CD4-positive, alpha-beta memory T cell (primary cell): ENCODE measurements around the gene ZGPAT. TPM values are rescaled to one million over a fixed set of nuclear protein-coding genes. Genes with fewer than 3 reads are reported as not detected.
A peak's percentile ranks its signal among the peaks of the same experiment; 100 is the strongest.
"Not testable (repeated sequence)": the region's sequence is repeated elsewhere in the genome, so short reads cannot be mapped to it uniquely, and the experiment has no call there.

Experiments used
- CTCF ChIA-PET: fragments of 350-600 bp; sonication (Branson Sonifier 250); formaldehyde crosslinking; loops from one replicate; lab custom pipeline; 2021; ENCODE audit warnings: inconsistent platforms; ENCODE audit not compliant: partially characterized antibody; lab: Charles Lee
- POLR2A ChIA-PET: fragments of 350-600 bp; sonication (Branson Sonifier 250); formaldehyde crosslinking; loops from one replicate; lab custom pipeline; 2021; ENCODE audit not compliant: partially characterized antibody; lab: Charles Lee
- DNase-seq, 5 donors: peaks; one replicate each; pipeline versions ENCODE4 v3.0.0 to v3.0.0-alpha.2; 2020 to 2022; ENCODE audit warnings: mixed read lengths in 1 of 5
- H3K27ac ChIP-seq: one replicate; pipeline ENCODE4 v1.7.0; 2013; ENCODE audit warnings: low read depth, low read length
- H3K27me3 ChIP-seq: 2 replicates; pipeline ENCODE4 v1.7.0; 2013; ENCODE audit warnings: mild to moderate bottlenecking, low read length, moderate library complexity; ENCODE audit not compliant: insufficient read depth
- H3K36me3 ChIP-seq: 2 replicates; pipeline ENCODE4 v1.7.0; 2013; ENCODE audit warnings: mild to moderate bottlenecking, low read length, moderate library complexity; ENCODE audit not compliant: insufficient read depth
- H3K4me1 ChIP-seq: 2 replicates; pipeline ENCODE4 v1.7.0; 2013; ENCODE audit warnings: mild to moderate bottlenecking, low read length, moderate library complexity; ENCODE audit not compliant: insufficient read depth
- H3K4me3 ChIP-seq, 2 donors: one replicate each; pipeline ENCODE4 v1.7.0; 2013; ENCODE audit warnings: low read length in 2 of 2, mild to moderate bottlenecking in 1 of 2
- H3K9me3 ChIP-seq, 2 donors: one replicate each; pipeline ENCODE4 v1.7.0; 2013; ENCODE audit warnings: low read length in 2 of 2, control low read depth in 1 of 2; ENCODE audit not compliant: control insufficient read depth in 1 of 2
- H3K27ac Mint-ChIP-seq, 7 donors: one replicate each; pipeline ENCODE4 v1.8.0; 2020 to 2021; ENCODE audit warnings: mixed read lengths in 7 of 7, mild to moderate bottlenecking in 6 of 7, inconsistent platforms in 3 of 7, moderate library complexity in 3 of 7
- H3K27me3 Mint-ChIP-seq, 2 donors: one replicate each; pipeline ENCODE4 v1.8.0; 2020 to 2021; ENCODE audit warnings: mixed read lengths in 2 of 2
- H3K36me3 Mint-ChIP-seq, 2 donors: one replicate each; pipeline ENCODE4 v1.8.0; 2020 to 2021; ENCODE audit warnings: mixed read lengths in 2 of 2, inconsistent platforms in 1 of 2, mild to moderate bottlenecking in 1 of 2
- H3K4me1 Mint-ChIP-seq, 4 donors: one replicate each; pipeline ENCODE4 v1.8.0; 2020 to 2021; ENCODE audit warnings: mixed read lengths in 4 of 4, mild to moderate bottlenecking in 1 of 4
- H3K4me3 Mint-ChIP-seq, 8 donors: one replicate each; pipeline ENCODE4 v1.8.0; 2020 to 2021; ENCODE audit warnings: mixed read lengths in 8 of 8, mild to moderate bottlenecking in 7 of 8, moderate library complexity in 6 of 8, inconsistent platforms in 3 of 8
- H3K9me3 Mint-ChIP-seq, 8 donors: one replicate each; pipeline ENCODE4 v1.8.0; 2020 to 2021; ENCODE audit warnings: mixed read lengths in 8 of 8, mild to moderate bottlenecking in 5 of 8, inconsistent platforms in 3 of 8, moderate library complexity in 1 of 8
- intact Hi-C: fragments of 100-400 bp; cut with micrococcal nuclease; formaldehyde crosslinking; loops from one replicate; pipeline ENCODE4 v1.15.1; 2023
- polyA plus RNA-seq, 2 donors: library from polyadenylated mRNA; unstranded; fragments of 300-500 nt; fragmentation: Illumina TruSeq; gene quantifications; one replicate each; pipeline ENCODE4 v1.2.3, GENCODE V29; 2021
- total RNA-seq, 2 experiments: library from RNA; stranded (reverse); gene quantifications; one replicate each; pipeline ENCODE4 v1.2.3, GENCODE V29; 2021

The ZGPAT gene
- total and polyA plus RNA-seq, 4 experiments from 2014 or later: 34.6 to 69.5 (median 53.5) TPM

- no peaks in the 10 kb centered on the region for H3K27me3 Mint-ChIP-seq
- H3K4me3 Mint-ChIP-seq: no peak overlapping the region
- H3K4me3 ChIP-seq: no peak overlapping the region
- H3K9me3 Mint-ChIP-seq: no peaks in the 10 kb centered on the region
- peaks cover 0 to 2% (median under 1%) of the 10 kb centered on the region in 4 donors for H3K4me1 Mint-ChIP-seq
- H3K4me1 ChIP-seq: no peaks in the 10 kb centered on the region
- intact Hi-C loops: no loop called here
- no peaks in the 10 kb centered on the region for H3K27me3 ChIP-seq
- no peak for DNase-seq
- H3K36me3 Mint-ChIP-seq: peaks cover 10 to 25% of the 10 kb centered on the region in 2 donors
- peak overlapping the region in 1 of 7 donors; percentile 11 for H3K27ac Mint-ChIP-seq
- ChIA-PET CTCF (no interaction called here), POLR2A (no interaction called here)
- no peak overlapping the region for H3K27ac ChIP-seq
- H3K9me3 ChIP-seq: no peaks in the 10 kb centered on the region
- H3K36me3 ChIP-seq: peaks cover 11% of the 10 kb centered on the region
Observed at GRCh38 chr20:63667858-63668257, 40.0 kb upstream of the ZGPAT start.

- no peak overlapping the region for H3K27ac ChIP-seq
- Mint-ChIP-seq H3K4me3 (no peak overlapping the region), H3K9me3 (no peaks in the 10 kb centered on the region), H3K27me3 (no peaks in the 10 kb centered on the region), H3K27ac (peak overlapping the region in 1 of 7 donors; percentile 11), H3K4me1 (peaks cover 0 to 2% (median under 1%) of the 10 kb centered on the region in 4 donors), H3K36me3 (peaks cover 10 to 25% of the 10 kb centered on the region in 2 donors)
- no peaks in the 10 kb centered on the region for H3K9me3 ChIP-seq
- ChIA-PET CTCF (interaction anchor here (1.5 kb wide), 1 partner anchor 10 kb away, joined by 4 read pairs; the partner anchor contains the start of gene RTEL1), POLR2A (interaction anchor here (1.2 kb wide), 1 partner anchor 28 kb away, joined by 4 read pairs; the partner anchor contains the start of gene TNFRSF6B)
- DNase-seq: no peak
- no peak overlapping the region for H3K4me3 ChIP-seq
- intact Hi-C loops: no loop called here
- peaks cover 7% of the 10 kb centered on the region for H3K36me3 ChIP-seq
- H3K27me3 ChIP-seq: no peaks in the 10 kb centered on the region
- no peaks in the 10 kb centered on the region for H3K4me1 ChIP-seq
Observed at GRCh38 chr20:63668351-63668750, 39.5 kb upstream of the ZGPAT start.

GRCh38 chr20:63671695-63672094 lies 36.1 kb upstream of the ZGPAT start:
- H3K4me3 Mint-ChIP-seq, H3K27ac Mint-ChIP-seq, H3K9me3 Mint-ChIP-seq, H3K4me1 Mint-ChIP-seq, DNase-seq, H3K4me3 ChIP-seq, CTCF ChIA-PET, H3K27ac ChIP-seq, H3K4me1 ChIP-seq, H3K9me3 ChIP-seq, intact Hi-C loops, POLR2A ChIA-PET, H3K27me3 Mint-ChIP-seq, H3K27me3 ChIP-seq: not testable (repeated sequence)
- H3K36me3 ChIP-seq: peaks cover 13% of the 10 kb centered on the region
- peaks cover 13 to 25% of the 10 kb centered on the region in 2 donors for H3K36me3 Mint-ChIP-seq

GRCh38 chr20:63672666-63673065 lies 35.2 kb upstream of the ZGPAT start:
- no peak for DNase-seq
- H3K4me3 ChIP-seq: no peak overlapping the region
- H3K9me3 ChIP-seq: no peaks in the 10 kb centered on the region
- no peak overlapping the region for H3K27ac Mint-ChIP-seq
- peaks cover 13 to 21% of the 10 kb centered on the region in 2 donors for H3K36me3 Mint-ChIP-seq
- intact Hi-C loops: no loop called here
- no peak overlapping the region for H3K27ac ChIP-seq
- peaks cover 6% of the 10 kb centered on the region for H3K36me3 ChIP-seq
- H3K4me1 ChIP-seq: no peaks in the 10 kb centered on the region
- ChIA-PET POLR2A (no interaction called here), CTCF (no interaction called here)
- no peaks in the 10 kb centered on the region for H3K9me3 Mint-ChIP-seq
- H3K4me3 Mint-ChIP-seq: no peak overlapping the region
- H3K27me3 Mint-ChIP-seq: no peaks in the 10 kb centered on the region
- H3K27me3 ChIP-seq: no peaks in the 10 kb centered on the region
- peaks cover 0 to 2% (median under 1%) of the 10 kb centered on the region in 4 donors for H3K4me1 Mint-ChIP-seq

DNA sequence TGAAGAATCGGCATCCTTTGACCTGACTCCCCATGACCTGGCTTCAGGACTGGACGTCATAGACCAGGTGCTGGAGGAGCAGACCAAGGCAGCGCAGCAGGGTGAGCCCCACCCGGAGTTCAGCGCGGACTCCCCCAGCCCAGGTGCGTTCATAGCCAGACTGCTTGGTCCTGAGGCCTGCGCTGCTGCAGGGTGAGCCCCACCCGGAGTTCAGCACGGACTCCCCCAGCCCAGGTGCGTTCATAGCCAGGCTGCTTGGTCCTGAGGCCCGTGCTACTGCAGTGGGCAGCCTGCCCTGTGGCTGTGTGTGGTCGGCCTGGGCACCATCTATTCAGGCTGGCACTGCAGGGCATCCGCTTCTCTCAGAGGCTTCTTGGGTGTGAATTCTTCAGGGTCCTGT lies 33.9 kb upstream of the ZGPAT start:
- Histone ChIP-seq H3K27ac (no peak overlapping the region), H3K4me1 (no peaks in the 10 kb centered on the region), H3K27me3 (no peaks in the 10 kb centered on the region), H3K4me3 (no peak overlapping the region), H3K36me3 (peaks cover 6% of the 10 kb centered on the region), H3K9me3 (no peaks in the 10 kb centered on the region)
- Mint-ChIP-seq H3K4me1 (peaks cover 0 to 1% (median 0%) of the 10 kb centered on the region in 4 donors), H3K27ac (no peak overlapping the region), H3K27me3 (no peaks in the 10 kb centered on the region), H3K36me3 (peaks cover 12 to 15% of the 10 kb centered on the region in 2 donors), H3K9me3 (no peaks in the 10 kb centered on the region), H3K4me3 (no peak overlapping the region)
- intact Hi-C loops: no loop called here
- ChIA-PET CTCF (no interaction called here), POLR2A (no interaction called here)
- DNase-seq: no peak

DNA sequence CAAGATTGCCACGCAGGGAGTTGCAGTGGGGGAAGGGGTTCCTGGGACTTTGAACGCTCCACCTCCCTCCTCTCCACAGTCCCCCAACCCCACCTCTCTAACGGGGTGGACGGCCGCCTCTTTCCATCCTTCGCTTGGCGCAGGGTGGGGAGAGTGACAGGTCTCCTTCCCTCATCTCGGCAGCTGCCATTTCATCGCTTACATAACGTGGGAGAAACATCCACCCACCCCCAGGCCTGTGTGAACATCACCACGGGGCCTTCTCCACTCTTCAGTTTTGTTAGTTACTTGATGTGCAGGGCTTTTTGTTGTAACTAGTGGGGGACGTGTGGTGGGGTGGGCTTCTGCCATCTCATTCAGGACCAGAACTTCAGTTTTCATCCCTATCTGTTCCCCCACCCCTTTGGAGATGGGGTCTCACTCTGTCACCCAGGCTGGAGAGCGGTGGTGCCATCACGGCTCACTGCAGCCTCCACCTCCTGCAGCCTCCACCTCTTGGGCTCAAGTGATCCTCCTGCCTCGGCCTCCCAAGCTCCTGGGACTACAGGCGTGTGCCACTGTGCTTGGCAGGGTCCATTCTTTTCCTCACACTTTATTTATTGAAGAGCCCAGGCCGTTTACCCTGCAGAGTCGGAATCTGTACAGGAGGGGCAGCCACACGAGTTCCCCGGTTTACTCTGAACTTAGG lies 32.0 kb upstream of the ZGPAT start:
- H3K9me3 ChIP-seq: no peaks in the 10 kb centered on the region
- H3K27me3 ChIP-seq: no peaks in the 10 kb centered on the region
- Mint-ChIP-seq H3K36me3 (peaks cover 8 to 12% of the 10 kb centered on the region in 2 donors), H3K27me3 (no peaks in the 10 kb centered on the region), H3K4me3 (no peak overlapping the region), H3K27ac (no peak overlapping the region), H3K4me1 (peaks cover 0 to 1% (median 0%) of the 10 kb centered on the region in 4 donors), H3K9me3 (no peaks in the 10 kb centered on the region)
- POLR2A ChIA-PET: no interaction called here
- H3K36me3 ChIP-seq: peaks cover 6% of the 10 kb centered on the region
- DNase-seq: no peak
- H3K27ac ChIP-seq: no peak overlapping the region
- H3K4me1 ChIP-seq: no peaks in the 10 kb centered on the region
- CTCF ChIA-PET: no interaction called here
- no peak overlapping the region for H3K4me3 ChIP-seq
- intact Hi-C loops: no loop called here

GRCh38 chr20:63678071-63678470 lies 29.8 kb upstream of the ZGPAT start:
- Histone ChIP-seq H3K36me3 (peaks cover 6% of the 10 kb centered on the region), H3K27me3 (no peaks in the 10 kb centered on the region), H3K4me1 (no peaks in the 10 kb centered on the region), H3K4me3 (no peak overlapping the region), H3K27ac (no peak overlapping the region), H3K9me3 (no peaks in the 10 kb centered on the region)
- H3K27me3 Mint-ChIP-seq: no peaks in the 10 kb centered on the region
- peaks cover 8 to 12% of the 10 kb centered on the region in 2 donors for H3K36me3 Mint-ChIP-seq
- no peaks in the 10 kb centered on the region for H3K4me1 Mint-ChIP-seq
- DNase-seq: no peak
- H3K9me3 Mint-ChIP-seq: no peaks in the 10 kb centered on the region
- intact Hi-C loops: no loop called here
- ChIA-PET POLR2A (no interaction called here), CTCF (no interaction called here)
- H3K27ac Mint-ChIP-seq: peak overlapping the region in 1 of 7 donors; percentile 61
- H3K4me3 Mint-ChIP-seq: no peak overlapping the region
